NK-92 treated with Interleukin-12 subunit alpha and Interleukin-12 subunit beta, amount 100 ng/mL, for 24 hours (cell line): ENCODE data around the gene LUZP1.

Experiments used
- DNase-seq: peaks from one replicate; lab custom pipeline; 2025; lab: John Stamatoyannopoulos, UW

The LUZP1 gene

DNA sequence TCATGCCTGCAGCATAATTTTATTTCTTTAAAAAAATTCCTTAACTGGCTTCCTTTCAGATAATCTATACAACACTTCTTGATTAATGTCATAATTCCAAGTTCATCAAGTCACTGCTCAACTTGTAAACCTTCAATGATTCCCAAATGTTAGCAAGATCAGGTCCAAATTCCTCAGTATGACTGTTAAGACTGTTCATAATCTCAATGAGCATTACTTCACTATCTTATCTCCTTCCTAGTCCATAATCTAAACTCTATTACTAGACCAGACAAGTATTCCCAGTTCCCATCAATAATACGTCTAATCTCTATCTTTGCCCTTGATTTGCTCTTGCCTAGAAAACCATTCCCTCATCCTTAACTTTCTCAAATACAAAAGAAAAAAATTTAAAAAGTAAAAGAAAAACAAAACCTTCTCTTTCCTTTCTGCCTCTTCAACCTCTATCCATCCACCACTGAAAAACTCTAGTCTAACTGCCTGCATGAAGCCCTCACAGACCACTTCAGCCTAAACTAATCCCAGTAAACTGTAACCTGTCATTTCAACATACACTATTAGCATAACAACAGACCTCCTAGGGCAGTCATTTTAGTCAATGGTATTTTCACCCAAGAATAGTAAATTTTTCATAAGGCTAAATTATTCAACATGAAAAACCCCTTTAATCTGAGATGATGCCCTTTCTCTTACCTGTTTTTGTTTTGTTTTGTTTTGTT, 15.5 kb downstream of the LUZP1 start:
- DNase-seq = no peak

DNA sequence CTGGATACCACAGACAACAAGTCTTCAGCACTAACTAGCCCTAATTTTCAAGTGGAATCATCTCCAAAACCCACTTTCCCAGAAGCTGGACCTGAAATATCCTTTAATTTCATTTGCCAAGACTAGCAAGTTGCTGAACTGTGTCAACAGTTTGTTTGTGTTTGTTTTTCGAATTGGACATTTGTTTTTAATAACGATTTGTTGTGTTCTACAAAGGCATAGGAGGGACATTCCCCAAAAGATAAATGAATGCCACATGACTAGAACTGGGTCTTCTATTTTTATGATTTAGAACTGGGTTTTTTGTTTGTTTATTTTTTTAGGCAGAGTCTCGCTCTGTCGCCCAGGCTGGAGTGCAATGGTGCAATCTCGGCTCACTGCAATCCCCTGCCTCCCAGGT, 17.9 kb downstream of the LUZP1 start:
- DNase-seq = no peak

DNA sequence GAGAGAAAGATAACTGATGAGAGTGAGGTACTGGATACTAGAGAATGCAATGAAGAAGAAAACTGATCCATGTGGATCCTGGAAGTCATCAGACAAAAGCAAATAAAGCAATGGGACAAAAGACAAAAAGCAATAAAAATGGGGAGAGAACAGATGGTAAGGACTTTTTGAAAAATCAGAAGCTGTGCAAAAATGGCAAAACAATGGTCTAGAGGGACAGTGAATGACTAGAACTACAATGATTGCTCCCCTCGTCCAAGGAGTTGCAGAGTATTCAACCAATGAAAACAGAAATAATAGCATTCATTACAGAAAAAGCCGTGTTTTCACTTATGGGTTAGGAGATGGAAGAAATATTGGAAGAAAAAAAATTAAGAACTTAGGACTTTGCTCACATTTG, 18.5 kb downstream of the LUZP1 start:
- no peak for DNase-seq

DNA sequence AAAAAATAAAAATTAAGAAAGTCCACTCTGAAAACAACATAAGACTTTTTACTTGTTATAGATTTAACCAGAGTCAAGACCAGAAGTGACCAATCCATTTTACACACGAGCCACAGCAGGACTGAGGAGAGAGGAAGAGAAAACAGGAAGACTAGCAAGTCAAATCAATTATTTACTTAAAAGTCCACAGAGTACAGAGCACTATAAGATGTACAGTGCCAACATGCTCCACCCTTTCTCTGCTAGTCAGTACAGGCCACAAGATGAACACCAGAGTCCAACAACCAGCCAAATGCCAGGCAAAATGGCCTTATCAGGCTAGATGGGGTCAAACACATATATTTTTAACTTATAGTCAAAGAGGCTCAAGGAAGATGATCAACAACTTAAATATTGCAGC, 19.5 kb downstream of the LUZP1 start:
- no peak for DNase-seq

DNA sequence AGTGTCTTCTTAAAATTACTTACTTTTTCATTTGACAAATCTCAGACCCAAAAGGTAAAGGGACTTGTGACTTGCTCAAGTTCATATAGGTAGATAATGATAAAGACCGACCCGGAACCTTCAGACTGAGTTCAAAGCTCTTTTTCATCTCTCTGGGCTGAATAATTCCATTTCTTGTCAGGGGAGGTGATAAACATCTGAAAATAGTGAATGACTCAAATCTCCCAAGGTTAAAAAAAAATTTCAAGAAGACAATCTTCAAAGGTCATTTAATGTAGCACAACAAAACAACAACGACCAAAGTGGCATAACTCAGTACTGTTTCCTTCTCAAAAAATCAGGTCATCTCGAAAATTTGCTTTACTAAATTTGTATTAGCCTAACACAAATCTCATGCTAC, 20.6 kb downstream of the LUZP1 start:
- no peak for DNase-seq

DNA sequence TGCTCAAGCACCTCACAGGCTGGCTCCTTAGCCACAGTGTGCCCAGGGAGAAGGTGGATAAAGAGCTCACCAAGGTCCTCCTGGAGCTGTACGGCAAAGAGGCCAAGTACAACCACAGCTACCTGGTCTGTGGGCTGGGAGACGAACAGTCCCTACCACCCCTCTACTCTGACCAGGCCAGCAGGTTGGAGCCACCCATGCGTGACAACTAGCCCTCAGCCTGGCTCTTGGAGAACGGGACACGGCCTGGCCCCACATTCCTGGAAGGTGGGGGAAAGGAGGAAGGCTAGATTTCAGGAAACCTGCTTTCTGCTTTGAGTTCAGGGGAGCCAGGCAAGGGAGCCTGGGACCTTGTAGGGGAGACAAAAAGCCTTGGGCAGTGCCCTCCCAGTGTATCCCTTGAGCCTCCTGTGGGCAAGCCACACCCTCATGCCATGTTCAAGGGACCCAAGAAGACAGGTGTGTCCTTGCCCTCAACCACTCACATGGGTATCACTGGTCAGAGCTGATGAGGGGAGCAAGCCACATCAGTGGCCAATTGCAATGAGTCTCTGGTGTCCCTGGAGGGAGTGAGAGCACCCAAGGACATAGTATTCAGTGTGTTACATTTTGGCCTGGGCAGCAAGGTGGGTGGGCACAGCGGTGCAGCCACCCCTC, 27.6 kb downstream of the LUZP1 start:
- no peak for DNase-seq

DNA sequence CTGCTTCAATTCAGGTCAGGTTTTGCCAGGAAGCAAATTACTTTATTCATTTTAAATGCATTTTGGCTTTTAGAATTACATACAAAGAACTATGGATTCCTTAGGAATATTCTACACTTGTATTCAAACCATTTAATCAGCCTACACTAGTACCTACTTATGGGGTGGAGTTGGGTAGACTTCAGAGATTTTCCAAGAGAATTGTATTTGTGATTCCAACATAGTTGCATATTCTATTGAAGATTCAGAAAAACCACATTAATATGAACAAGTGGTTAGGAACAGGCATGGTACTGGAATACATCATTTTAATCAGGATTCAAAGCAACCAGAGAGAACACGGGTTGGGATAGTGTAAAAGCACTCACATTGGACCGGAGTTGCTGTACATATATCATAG, 33.4 kb downstream of the LUZP1 start:
- DNase-seq = no peak

DNA sequence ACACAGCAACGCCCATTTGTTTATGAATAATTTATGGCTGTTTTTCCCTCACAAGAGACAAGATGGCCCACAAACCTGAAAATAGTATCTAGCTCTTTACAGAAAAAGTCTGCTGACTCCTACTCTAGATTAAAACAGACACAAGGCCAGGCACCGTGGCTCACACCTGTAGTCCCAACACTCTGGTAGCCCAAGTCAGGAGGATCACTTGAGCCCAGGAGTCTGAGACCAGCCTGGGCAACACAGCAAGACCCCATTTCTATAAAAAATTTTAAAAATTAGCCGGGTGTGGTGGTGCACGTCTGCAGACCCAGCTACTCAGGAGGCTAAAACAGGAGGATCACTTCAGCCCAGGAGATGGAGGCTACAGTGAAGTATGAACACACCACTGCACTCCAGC, 34.6 kb downstream of the LUZP1 start:
- no peak for DNase-seq

DNA sequence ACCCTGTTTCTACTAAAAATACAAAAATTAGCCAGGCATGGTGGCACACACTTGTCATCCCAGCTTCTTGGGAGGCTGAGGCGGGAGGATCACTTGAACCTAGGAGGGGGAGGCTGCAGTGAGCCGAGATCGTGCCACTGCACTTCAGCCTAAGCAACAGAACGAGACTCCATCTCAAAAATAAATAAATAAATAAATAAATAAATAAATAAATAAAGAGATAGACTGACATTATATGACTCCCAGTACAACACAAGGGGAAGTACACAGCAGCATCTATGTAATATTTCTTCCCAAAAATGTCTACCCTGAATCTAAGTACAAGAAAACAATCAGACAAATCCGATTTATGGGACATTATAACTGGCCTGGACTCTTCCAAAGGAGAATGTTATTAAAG, 35.1 kb downstream of the LUZP1 start:
- DNase-seq = no peak

DNA sequence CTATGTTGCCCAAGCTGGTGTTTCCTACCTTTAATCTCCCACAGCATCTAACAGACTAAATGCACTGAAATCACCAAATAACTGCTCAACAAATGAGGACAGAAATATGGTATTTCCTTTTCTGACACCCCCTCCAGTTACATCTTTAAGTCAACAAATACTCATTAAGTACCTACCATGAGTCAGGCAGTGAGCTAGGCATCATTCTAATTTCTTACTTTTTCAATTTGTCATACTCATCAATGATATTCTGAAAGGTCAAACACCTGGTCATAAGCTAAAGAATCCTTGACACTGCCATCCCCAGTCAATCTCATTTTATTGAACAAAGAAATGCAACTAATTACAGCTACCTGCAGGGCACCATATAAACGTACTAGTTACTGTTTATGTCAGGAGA, 36.6 kb downstream of the LUZP1 start:
- no peak for DNase-seq

DNA sequence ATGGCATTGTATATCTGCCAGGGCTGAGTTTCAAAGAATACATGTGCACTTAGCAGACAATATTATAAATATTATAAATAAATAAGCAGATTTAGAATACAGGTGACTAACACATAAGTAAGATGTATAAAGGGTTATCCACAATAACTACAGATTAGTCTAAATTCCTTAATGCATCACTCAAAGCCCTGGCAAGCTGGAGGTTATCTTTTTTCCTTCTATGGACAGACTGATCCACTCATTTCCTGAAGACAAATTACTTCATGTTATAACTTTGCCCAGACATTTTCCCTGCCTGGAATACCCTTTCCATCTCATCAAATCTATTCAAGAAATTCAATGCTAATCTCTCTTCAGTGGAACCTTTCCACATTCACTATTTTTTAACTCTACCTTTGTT, 38.8 kb downstream of the LUZP1 start:
- no peak for DNase-seq

DNA sequence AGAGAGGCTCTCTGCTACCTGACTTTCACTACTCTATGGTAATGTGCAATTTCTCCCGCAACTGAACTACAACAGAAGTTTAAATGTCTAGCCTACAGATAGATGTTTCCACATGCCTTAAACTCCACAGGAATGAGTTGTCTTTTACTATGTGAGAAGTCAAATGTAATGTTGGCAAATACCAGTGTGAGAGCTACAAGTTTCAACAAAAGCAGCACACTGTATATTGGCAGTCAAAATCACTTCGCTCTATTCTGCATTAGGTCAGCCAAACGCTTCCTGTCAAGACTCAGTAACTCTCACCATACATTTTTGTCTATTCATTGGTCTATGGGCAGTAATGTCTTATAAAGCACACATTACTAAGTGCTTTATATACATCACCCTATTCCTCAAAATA, 41.9 kb downstream of the LUZP1 start:
- DNase-seq = no peak

DNA sequence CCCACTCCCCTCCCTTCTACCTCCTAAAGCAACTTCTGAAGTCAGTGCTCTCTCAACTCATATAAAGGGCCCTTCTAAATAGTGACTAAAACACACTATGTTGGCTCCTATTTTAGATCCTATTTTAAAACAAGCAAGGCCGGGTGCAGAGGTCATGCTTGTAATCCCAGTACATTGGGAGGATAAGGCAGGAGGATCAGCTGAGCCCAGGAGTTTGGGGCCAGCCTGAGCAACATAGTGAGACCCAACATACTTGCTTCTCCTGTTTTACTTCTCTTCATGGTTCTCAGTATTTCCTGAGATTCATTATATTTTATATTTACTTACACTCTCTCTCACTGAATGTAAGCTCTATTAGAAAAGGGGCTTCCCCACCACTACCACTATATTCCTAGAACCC, 42.5 kb downstream of the LUZP1 start:
- no peak for DNase-seq

DNA sequence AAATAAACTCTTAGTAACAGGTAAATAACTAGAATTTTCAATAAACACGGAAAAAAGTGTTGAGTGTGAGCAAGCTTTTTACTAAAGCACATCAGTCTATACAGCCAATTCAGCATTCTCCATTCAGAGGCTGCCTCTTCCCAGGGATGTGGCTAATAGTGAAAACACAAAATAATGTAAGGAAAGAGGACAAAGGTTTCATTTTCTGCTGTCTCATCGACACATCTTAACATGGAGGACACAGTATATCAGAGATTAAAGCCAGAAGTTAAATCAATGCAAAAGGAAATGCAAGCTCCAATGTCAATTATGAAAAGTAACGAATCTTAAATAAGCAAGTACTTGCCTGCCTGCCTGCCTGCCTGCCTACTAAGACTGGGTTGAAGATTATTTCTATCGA, 43.2 kb downstream of the LUZP1 start:
- DNase-seq = no peak

DNA sequence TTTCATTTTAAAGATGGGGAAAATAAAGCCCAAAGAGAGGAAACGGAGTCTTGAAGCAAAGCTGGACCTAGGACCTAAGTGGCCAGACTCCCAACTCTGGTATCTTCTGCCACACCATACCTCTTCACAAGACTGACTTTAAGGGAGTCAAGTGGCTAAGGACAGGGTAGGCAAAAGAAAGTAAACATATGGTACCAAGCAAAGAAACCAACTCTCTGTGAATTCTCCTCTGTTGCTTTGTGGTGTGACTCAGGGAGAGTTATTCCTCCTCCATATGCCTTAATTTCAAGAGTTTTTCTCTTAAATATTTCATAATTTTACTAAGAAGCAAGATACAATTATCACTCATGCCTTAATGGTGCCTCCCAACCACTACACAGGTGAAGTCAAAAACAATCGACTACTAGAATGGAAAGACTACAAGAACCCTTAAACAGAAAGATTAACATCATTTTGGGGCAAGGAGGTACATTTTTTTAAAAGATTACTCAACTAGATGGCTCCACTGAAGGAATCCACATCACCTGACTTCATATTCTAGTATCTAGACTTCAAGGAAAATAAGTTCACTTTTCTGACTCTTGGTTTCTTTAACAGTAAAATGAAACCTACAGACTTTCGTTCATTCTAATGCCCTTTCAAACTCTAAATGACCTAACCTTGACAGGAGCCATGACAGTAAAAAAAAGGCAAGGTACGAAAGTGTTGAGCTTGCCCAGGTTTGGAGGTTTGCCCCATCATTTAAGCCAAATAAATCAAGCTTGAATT, 44.2 kb downstream of the LUZP1 start:
- DNase-seq = no peak

DNA sequence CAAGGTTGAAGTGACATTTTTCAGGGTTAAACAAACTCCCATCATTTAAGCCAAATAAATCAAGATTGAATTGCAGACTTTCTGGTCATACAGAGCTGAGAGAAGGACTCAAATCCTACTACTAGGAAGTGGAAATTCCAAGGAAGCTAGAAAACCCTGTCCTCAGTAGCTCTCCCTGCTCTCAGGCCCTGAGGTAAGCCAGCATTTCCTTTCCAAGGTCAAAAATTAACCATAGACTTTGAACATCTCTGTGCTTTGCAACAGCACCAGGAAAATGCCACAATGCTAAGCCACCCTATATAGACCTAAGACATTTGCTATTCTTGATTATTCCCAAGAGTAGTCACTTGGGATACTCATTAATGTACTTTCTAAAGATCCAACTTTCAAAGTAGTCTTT, 45.1 kb downstream of the LUZP1 start:
- no peak for DNase-seq

DNA sequence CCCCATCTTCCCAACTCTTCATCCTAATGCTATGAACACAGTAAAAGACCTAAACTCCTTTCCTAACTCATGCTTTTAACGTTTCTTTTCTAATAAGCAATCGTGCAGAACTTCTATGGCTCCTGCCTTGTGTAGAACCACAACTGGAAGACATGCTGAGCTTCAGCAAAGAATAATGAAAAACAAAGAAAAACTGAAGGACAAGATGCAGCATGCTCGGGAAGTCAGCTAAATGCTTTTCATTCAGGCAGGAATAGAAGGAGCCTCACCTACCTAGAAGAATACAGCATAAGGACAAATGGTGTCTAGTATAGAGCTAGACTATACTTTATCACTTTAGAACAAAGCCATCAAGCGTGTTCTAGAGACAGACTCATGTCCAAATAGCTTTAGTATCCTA, 45.9 kb downstream of the LUZP1 start:
- DNase-seq = no peak

DNA sequence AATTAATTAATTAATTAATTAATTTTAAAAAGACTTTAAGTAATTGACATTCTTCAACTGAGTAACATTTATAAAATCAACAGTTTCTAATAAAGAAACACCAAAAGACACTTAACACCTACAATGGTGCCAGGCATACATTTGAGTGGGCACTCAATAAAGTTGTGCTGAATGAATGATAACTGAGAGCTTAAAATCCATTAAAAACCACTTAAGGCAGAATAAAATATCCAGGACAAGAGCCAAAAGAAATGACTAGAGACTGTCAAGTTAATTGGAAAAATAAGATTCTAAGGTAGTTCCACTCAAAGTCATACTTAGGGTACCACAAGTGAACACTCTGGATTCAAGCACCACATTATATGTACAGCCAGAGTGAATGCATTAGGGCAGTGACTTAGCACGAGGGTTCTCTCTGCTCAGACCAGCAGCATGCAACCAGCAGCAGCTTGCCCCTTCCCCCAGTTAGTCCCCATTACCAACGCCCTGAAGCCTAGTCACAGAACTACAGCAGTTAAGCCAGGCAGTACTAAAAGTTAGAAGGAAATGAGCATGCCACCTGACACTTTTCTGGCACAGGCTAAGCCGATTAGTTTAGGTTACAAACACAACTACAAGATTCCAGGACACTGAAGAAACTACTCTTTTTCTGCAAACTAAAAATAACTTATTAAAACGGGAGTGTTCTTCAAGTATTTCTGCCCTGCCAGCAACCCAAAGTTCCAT, 46.5 kb downstream of the LUZP1 start:
- no peak for DNase-seq

DNA sequence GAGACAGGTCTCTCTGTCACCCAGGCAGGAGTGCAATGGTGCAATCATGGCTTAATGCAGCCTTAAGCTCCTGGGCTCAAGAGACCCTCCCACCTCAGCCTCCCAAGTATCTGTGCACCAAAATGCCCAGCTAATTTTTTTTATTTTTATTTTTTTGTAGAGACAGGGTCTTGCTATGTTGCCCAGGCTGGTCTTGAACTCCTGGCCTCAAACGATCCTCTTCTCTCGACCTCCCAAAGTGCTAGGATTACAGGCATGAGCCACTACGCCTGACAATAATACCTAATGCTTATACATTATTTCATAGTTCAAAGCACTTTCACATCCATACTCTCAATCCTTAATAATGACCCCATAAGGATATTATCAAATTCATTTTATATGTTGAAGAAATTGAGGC, 48.3 kb downstream of the LUZP1 start:
- no peak for DNase-seq

DNA sequence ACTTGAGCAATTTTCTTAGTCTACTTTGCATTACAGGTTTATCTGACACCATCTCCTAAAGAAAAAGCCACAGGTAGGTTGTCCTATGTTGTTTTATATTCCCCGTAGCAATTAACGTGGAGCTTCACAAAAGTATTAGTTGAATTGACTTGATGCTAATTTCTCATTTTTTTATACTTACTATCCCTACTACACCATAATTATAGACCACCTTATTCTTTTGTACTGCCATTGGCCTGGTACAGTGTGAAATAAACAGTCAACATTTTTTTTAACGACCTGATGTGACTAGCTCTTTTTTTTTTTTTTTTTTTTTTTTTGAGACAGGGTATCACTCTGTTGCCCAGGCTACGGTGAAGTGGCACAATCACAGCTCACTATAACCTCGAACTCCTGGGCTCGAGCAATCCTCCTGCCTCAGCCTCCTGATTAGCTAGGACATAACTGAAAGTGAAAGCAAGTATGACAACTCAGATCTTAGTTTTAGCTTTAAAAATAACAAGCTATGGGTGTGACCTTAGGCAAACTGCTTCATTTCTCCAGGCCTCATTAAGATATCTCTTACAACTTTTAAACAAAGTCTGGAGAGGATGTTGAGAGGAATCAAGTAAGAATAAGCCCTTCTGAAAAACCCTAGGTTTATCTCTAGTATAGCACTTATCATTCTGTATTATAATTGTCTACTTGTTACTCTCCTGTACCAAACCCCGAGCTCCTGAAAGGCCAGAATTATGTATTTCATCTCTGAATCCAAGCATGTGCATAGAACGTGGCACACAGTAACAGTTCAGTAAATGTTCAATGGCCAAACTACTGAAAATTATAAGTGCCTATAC, 49.5 kb downstream of the LUZP1 start:
- no peak for DNase-seq

DNA sequence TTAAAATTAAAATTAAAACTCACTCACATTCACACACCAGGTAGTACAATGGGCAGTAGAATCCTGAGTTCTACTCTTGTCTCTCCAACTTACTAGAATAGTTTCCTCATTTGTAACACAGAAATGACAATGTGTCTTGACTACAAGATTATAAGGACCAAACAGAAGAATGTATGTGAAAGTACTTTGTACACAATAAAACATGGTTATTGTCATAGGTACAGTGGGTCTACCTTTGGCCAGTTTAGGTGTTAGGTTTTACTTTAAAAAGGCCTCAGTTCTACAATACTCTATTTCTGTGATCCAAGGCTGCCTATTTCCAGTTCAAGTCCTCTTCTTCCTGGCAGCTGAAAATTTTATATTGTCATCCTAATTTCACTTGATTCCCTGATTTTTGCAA, 50.2 kb downstream of the LUZP1 start:
- DNase-seq = no peak
